Measurements from ENCODE around the gene GPN1.

DNA sequence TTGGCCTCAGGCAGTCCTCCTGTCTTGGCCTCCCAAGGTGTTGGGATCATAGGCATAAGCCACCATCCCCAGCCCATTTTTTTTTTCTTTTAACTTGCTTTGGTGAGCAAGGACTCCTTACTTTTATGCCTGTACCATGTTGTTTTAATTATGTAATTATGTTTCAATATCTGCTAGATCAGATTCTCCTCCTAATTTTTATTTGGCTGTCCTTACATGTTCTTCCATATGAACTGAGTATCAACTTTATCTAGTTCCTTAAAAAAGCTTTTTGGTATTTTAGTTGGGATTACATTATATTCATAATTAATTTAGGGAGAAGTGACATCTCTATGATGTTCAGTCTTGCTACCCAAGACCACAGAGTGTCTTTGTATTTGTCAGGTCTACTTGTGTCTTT, 16.3 kb downstream of the GPN1 start:
- TF ChIP-seq, protein P1, sequence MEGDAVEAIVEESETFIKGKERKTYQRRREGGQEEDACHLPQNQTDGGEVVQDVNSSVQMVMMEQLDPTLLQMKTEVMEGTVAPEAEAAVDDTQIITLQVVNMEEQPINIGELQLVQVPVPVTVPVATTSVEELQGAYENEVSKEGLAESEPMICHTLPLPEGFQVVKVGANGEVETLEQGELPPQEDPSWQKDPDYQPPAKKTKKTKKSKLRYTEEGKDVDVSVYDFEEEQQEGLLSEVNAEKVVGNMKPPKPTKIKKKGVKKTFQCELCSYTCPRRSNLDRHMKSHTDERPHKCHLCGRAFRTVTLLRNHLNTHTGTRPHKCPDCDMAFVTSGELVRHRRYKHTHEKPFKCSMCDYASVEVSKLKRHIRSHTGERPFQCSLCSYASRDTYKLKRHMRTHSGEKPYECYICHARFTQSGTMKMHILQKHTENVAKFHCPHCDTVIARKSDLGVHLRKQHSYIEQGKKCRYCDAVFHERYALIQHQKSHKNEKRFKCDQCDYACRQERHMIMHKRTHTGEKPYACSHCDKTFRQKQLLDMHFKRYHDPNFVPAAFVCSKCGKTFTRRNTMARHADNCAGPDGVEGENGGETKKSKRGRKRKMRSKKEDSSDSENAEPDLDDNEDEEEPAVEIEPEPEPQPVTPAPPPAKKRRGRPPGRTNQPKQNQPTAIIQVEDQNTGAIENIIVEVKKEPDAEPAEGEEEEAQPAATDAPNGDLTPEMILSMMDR (IDR thresholded peaks at IDR 0.05): no peak
- no peak for TF ChIP-seq POLR2AphosphoS5 (IDR thresholded peaks at IDR 0.05; ENCODE audit: low read depth, low read length)
- no peak for TF ChIP-seq REST (IDR thresholded peaks at IDR 0.05; ENCODE audit: insufficient read depth in 1 of 2, low read depth in 2 of 2, low read length in 1 of 2)
- TF ChIP-seq SIN3A (IDR thresholded peaks at IDR 0.05; ENCODE audit: borderline replicate concordance, insufficient read depth, low read depth, low read length): no peak
